Measurements from ENCODE around the gene DNTT.

DNTT gene

GRCh38 chr10:96309628-96310320 lies 5.5 kb downstream of the DNTT start:
- DNase-seq (ENCODE audit: low read depth), result no peak

- no peak for DNase-seq (ENCODE audit: low read depth)
Measured at GRCh38 chr10:96310321-96310669, 6.1 kb downstream of the DNTT start.

GRCh38 chr10:96311180-96311715 lies 7.0 kb downstream of the DNTT start:
- no peak for DNase-seq (ENCODE audit: low read depth)

- DNase-seq (ENCODE audit: low read depth), result no peak
Measured at GRCh38 chr10:96313344-96313743, 9.1 kb downstream of the DNTT start.

- DNase-seq (ENCODE audit: low read depth), result no peak
Measured at GRCh38 chr10:96317067-96317833, 13.0 kb downstream of the DNTT start.

- DNase-seq (ENCODE audit: low read depth), result no peak
Measured at GRCh38 chr10:96319754-96320474, 15.7 kb downstream of the DNTT start.

GRCh38 chr10:96321822-96322221 lies 17.6 kb downstream of the DNTT start:
- DNase-seq (ENCODE audit: low read depth), result no peak

- no peak for DNase-seq (ENCODE audit: low read depth)
Measured at GRCh38 chr10:96322275-96322674, 18.0 kb downstream of the DNTT start.

- no peak for DNase-seq (ENCODE audit: low read depth)
Measured at GRCh38 chr10:96324447-96324846, 20.2 kb downstream of the DNTT start.

GRCh38 chr10:96325719-96326373 lies 21.6 kb downstream of the DNTT start:
- no peak for DNase-seq (ENCODE audit: low read depth)

GRCh38 chr10:96327462-96327861 lies 23.2 kb downstream of the DNTT start:
- no peak for DNase-seq (ENCODE audit: low read depth)

GRCh38 chr10:96333101-96333500 lies 28.9 kb downstream of the DNTT start:
- DNase-seq (ENCODE audit: low read depth), result no peak

GRCh38 chr10:96334616-96335526 lies 30.6 kb downstream of the DNTT start:
- DNase-seq (ENCODE audit: low read depth), result peak; percentile 17

- no peak for DNase-seq (ENCODE audit: low read depth)
Measured at GRCh38 chr10:96337106-96337505, 32.9 kb downstream of the DNTT start.

GRCh38 chr10:96338279-96338925 lies 34.2 kb downstream of the DNTT start:
- DNase-seq (ENCODE audit: low read depth), result no peak

GRCh38 chr10:96339383-96339782 lies 35.1 kb downstream of the DNTT start:
- DNase-seq (ENCODE audit: low read depth), result no peak

- DNase-seq (ENCODE audit: low read depth), result peak; percentile 26
Measured at GRCh38 chr10:96339956-96340904, 36.0 kb downstream of the DNTT start.

GRCh38 chr10:96341219-96342182 lies 37.3 kb downstream of the DNTT start:
- DNase-seq (ENCODE audit: low read depth), result no peak

Data from GM04504 (cell line).